Measurements from ENCODE around the gene OR2AE1.
"Not testable (repeated sequence)": the region's sequence is repeated elsewhere in the genome, so short reads cannot be mapped to it uniquely, and the experiment has no call there.

The OR2AE1 gene

DNA sequence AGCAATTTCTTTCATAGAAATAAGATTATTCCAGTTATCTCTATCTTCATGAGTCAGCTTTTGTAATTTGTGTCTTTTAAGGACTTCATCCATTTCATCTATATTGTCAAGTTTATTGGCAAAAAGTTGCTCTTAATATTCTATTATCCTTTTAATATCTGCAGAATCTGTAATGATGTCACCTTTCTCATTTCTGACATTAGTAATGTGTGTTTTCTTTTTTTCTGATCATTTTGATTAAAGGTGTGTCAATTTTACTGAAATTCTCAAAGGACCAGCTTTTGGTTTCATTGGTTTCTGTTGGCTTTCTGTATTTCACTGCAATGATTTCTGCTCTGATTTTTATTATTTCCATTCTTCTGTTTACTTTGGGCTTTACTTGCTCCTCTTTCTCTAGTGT, 17.9 kb upstream of the OR2AE1 start:
- Mint-ChIP-seq H3K36me3 (ENCODE audit: low read depth) (peaks cover 10% of the 10 kb centered on the region), H3K4me3 (no peak overlapping the region), H3K27ac (no peak overlapping the region), H3K4me1 (no peaks in the 10 kb centered on the region), H3K27me3 (ENCODE audit: low read depth) (peaks cover 3% of the 10 kb centered on the region), H3K9me3 (peaks cover 12% of the 10 kb centered on the region)
- TF ChIP-seq, protein P1, sequence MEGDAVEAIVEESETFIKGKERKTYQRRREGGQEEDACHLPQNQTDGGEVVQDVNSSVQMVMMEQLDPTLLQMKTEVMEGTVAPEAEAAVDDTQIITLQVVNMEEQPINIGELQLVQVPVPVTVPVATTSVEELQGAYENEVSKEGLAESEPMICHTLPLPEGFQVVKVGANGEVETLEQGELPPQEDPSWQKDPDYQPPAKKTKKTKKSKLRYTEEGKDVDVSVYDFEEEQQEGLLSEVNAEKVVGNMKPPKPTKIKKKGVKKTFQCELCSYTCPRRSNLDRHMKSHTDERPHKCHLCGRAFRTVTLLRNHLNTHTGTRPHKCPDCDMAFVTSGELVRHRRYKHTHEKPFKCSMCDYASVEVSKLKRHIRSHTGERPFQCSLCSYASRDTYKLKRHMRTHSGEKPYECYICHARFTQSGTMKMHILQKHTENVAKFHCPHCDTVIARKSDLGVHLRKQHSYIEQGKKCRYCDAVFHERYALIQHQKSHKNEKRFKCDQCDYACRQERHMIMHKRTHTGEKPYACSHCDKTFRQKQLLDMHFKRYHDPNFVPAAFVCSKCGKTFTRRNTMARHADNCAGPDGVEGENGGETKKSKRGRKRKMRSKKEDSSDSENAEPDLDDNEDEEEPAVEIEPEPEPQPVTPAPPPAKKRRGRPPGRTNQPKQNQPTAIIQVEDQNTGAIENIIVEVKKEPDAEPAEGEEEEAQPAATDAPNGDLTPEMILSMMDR (IDR thresholded peaks at IDR 0.05; ENCODE audit: unreplicated experiment in 3 of 3) = no peak

DNA sequence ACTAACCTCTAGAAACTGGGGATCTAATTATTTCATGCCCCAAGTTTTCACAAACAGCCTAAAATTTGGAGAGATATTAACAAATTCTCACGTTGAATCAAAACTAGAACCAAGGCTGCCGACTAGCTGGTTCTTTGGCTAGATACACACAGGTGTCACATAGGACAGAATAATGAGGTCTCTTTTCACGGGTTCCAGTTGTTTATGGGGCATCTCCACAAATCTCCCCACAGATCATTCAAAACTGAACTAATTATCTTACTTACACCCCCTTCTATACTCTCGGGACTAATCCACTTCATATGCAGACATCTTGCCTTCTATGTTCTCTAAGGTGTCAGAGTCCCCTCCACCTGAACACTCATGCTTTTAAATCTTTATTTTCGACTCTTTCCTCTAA, 16.4 kb upstream of the OR2AE1 start:
- Mint-ChIP-seq H3K4me3 (no peak overlapping the region), H3K27ac (no peak overlapping the region), H3K9me3 (peaks cover 18% of the 10 kb centered on the region), H3K4me1 (no peaks in the 10 kb centered on the region), H3K36me3 (ENCODE audit: low read depth) (peaks cover 18% of the 10 kb centered on the region), H3K27me3 (ENCODE audit: low read depth) (peaks cover 3% of the 10 kb centered on the region)
- TF ChIP-seq, protein P1 (IDR thresholded peaks at IDR 0.05; ENCODE audit: unreplicated experiment in 3 of 3) = no peak

DNA sequence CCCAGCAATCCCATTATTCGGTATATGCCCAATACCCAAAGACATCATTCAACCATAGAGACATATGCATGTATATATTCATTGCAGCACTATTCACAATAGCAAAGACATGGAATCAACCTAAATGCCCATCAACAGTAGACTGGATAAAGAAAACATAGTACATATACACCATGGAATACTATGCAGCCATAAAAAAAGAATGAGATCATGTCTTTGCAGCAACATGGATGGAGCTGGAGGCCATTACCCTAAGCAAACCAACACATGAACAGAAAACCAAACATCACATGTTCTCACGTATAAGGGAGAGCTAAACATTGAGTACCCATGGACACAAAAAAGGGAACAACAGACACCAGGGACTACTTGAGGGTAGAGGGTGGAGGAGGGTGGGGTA, 13.5 kb upstream of the OR2AE1 start:
- peaks cover 31% of the 10 kb centered on the region for H3K9me3 Mint-ChIP-seq
- not testable (repeated sequence) for H3K27ac Mint-ChIP-seq; H3K4me1 Mint-ChIP-seq; H3K27me3 Mint-ChIP-seq (ENCODE audit: low read depth); H3K4me3 Mint-ChIP-seq
- peaks cover 31% of the 10 kb centered on the region for H3K36me3 Mint-ChIP-seq (ENCODE audit: low read depth)

DNA sequence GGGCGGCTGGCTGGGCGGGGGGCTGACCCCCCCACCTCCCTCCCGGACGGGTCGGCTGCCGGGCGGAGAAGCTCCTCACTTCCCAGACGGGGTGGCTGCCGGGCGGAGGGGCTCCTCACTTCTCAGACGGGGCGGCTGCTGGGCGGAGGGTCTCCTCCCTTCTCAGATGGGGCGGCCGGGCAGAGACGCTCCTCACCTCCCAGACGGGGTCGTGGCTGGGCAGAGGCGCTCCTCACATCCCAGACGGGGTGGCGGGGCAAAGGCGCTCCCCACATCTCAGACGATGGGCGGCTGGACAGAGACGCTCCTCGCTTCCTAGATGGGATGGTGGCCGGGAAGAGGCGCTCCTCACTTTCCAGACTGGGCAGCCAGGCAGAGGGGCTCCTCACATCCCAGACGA, 11.5 kb upstream of the OR2AE1 start:
- not testable (repeated sequence) for H3K27ac Mint-ChIP-seq; H3K4me3 Mint-ChIP-seq; H3K4me1 Mint-ChIP-seq; H3K27me3 Mint-ChIP-seq (ENCODE audit: low read depth)
- Mint-ChIP-seq H3K36me3 (ENCODE audit: low read depth) (peaks cover 31% of the 10 kb centered on the region), H3K9me3 (peaks cover 43% of the 10 kb centered on the region)

DNA sequence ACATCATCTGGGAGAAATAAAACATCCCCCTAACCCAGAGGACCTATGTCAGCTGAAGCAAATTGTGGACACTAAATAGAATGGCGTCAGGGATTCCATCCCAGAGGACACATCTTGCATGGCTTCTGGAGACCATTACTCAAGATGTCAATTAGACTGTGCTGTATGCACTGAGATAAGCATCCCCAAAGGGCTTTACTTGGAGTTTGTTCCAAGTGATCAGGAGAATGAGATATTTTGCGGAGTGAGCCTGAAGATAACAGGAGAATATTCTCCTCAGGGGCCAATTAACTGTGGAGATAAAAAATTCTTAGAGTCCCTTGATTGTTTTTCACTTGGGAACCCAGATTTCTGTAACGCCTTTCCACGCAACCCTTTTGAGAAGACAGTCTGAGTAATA, 4.5 kb upstream of the OR2AE1 start:
- H3K27me3 Mint-ChIP-seq (ENCODE audit: low read depth) = peaks cover 11% of the 10 kb centered on the region
- TF ChIP-seq, protein P1 (IDR thresholded peaks at IDR 0.05; ENCODE audit: unreplicated experiment in 3 of 3) = no peak
- H3K36me3 Mint-ChIP-seq (ENCODE audit: low read depth) = peaks cover 5% of the 10 kb centered on the region
- H3K4me3 Mint-ChIP-seq = no peak overlapping the region
- H3K9me3 Mint-ChIP-seq = peaks cover 24% of the 10 kb centered on the region
- no peak overlapping the region for H3K27ac Mint-ChIP-seq
- no peaks in the 10 kb centered on the region for H3K4me1 Mint-ChIP-seq

DNA sequence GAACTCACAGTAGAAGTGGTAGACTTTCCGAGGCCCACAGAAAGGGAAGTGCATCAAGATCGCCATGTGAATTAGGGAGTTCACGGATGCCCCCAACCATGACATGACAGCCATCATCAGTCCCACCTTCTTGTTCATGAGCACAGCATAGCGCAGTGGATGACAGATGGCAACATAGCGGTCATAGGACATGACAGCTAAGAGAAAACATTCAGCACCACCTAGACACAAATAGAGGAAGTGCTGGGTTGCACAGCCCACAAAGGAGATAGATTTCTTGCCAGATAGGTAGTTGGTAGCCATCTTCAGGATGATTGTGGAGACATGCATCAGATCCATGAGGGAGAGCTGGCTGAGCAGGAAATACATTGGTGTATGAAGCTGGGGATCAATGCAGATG, 342 bp downstream of the OR2AE1 start:
- H3K4me1 Mint-ChIP-seq = no peaks in the 10 kb centered on the region
- peaks cover 3% of the 10 kb centered on the region for H3K9me3 Mint-ChIP-seq
- H3K27me3 Mint-ChIP-seq (ENCODE audit: low read depth) = peaks cover 15% of the 10 kb centered on the region
- no peak overlapping the region for H3K4me3 Mint-ChIP-seq
- no peak overlapping the region for H3K27ac Mint-ChIP-seq
- TF ChIP-seq, protein P1 (IDR thresholded peaks at IDR 0.05; ENCODE audit: unreplicated experiment in 3 of 3) = no peak
- H3K36me3 Mint-ChIP-seq (ENCODE audit: low read depth) = no peaks in the 10 kb centered on the region

DNA sequence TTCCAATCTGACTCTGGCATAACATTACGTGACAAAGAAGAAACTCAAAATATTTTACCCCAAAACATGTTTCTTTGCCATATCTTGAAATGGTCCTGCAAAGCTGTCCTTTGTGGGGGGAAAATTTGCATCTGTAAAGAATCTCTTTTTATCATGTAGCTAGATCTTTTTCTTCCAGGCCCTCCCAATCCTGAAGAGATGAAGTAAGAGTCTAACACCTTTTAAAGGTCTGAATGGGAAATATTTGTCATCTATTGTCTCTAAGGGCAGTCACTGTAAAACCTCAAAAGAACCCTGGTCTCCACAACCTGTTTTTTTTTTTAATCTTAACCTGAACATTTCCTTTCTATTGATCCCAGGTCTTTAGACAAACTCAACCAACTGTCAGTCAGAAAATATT, 8.6 kb downstream of the OR2AE1 start:
- TF ChIP-seq, protein P1 (IDR thresholded peaks at IDR 0.05; ENCODE audit: unreplicated experiment in 3 of 3) = no peak
- H3K4me3 Mint-ChIP-seq = no peak overlapping the region
- H3K27me3 Mint-ChIP-seq (ENCODE audit: low read depth) = peaks cover 16% of the 10 kb centered on the region
- H3K36me3 Mint-ChIP-seq (ENCODE audit: low read depth) = no peaks in the 10 kb centered on the region
- no peaks in the 10 kb centered on the region for H3K9me3 Mint-ChIP-seq
- H3K4me1 Mint-ChIP-seq = no peaks in the 10 kb centered on the region
- H3K27ac Mint-ChIP-seq = no peak overlapping the region

DNA sequence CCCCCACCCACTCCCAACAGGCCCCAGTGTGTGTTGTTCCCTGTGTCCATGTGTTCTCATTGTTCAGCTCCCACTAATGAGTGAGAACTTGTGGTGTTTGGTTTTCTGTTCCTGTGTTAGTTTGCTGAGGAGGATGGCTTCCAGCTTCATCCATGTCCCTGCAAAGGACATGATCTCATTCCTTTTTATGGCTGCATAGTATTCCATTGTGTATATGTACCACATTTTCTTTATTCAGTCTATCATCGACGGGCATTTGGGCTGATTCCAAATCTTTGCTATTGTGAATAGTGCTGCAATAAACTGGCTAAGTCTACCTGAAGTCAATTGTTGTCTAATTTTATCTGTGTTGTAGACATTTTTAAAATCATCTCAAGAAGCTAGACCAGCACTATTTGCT, 9.4 kb downstream of the OR2AE1 start:
- H3K4me1 Mint-ChIP-seq; H3K4me3 Mint-ChIP-seq; H3K9me3 Mint-ChIP-seq; H3K36me3 Mint-ChIP-seq (ENCODE audit: low read depth); H3K27ac Mint-ChIP-seq: not testable (repeated sequence)
- H3K27me3 Mint-ChIP-seq (ENCODE audit: low read depth) = peaks cover 16% of the 10 kb centered on the region
